GM21737 (cell line): ENCODE data around the gene NANOS3.
A peak's percentile ranks its signal among the peaks of the same experiment; 100 is the strongest.

Experiments
- ATAC-seq: cut with Tn5 transposase; IDR thresholded peaks from one replicate; pipeline ENCODE4 v1.9.1; 2021; ENCODE audit warnings: mild to moderate bottlenecking, moderate library complexity; ENCODE audit not compliant: unreplicated experiment

Gene NANOS3

GRCh38 chr19:13876834-13877233, at the start of gene NANOS3:
TSS of gene NANOS3 (plus strand) at chr19:13877134. CDS start at chr19:13877249, 115 bp downstream.
- ATAC-seq = no peak

DNA sequence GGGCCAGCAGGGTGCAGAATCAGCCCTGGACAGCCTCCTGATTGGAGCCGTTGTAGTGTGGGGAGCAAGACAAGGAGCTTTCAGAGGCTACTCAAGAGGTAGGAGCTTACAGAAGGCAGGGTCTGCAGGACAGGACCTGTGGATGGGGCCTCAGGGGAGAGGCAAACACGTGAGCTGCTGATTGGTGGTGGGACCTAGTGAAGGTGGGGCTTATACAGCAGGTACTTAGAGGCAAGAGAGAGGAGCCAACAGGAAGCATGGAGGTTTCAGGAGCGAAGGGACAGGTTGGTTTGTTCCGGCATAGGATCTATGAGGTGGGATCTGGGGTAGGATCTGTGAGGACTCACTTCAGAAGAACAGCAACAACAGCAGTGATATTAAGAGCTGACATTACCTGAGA, 49.3 kb upstream of the NANOS3 start:
- no peak for ATAC-seq

DNA sequence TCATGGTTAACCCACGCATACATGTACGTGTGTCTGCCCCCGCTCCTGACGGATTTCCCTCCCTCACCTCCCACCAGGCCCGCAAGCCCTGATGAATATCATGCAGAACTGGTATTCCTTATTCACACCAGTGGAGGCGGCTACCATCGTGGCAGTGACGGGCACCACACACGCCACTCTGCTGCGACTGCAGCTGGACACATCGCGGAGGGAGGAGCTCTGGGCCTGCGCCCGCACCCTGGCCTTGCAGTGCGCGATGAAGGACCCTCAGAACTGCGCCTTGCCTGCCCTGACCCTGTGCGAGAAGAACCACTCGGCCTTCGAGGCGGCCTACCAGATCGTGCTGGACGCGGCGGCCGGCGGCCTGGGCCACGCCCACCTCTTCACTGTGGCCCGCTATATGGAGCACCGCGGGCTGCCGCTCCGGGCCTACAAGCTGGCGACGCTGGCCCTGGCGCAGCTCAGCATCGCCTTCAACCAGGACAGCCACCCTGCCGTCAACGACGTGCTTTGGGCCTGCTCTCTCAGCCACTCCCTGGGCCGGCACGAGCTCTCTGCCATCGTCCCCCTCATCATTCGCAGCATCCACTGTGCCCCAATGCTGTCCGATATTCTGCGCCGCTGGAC, 46.7 kb upstream of the NANOS3 start:
- ATAC-seq = no peak

DNA sequence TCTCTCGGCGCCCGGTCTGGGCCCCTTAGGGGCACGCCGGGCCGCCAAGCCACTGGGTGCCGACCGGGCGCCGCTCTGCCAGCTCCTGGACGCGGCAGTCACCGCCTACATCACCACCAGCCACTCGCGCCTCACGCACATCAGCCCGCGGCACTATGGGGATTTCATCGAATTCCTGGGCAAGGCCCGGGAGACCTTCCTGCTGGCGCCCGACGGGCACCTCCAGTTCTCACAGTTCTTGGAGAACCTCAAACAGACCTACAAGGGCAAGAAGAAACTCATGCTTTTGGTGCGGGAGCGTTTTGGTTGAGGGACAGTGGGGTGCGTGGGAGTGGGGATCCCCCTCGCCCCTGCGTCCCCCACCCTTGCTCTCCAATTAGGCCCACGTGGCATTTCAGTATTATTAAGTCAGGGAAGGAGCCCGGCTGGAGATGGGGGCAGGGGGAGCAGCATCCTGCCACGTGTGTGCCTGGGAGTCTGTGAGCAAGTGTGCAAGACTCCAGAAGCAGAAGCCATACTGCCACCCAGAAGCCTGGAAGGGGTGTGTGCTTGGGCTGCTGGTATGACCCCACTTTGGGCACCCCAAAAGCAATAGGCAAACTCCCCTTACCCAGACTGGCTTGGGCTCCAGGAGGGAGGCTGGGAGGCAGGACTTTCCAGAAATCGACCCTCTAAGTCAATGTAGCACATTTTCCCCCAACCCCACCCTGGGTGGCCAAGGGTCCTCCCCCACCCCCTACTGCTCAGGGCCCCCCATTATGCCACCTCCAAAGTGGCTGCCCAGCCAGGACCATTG, 46.0 kb upstream of the NANOS3 start:
- no peak for ATAC-seq

- ATAC-seq = no peak
These were observed 45.1 kb upstream of the NANOS3 start for GRCh38 chr19:13831537-13832467.

GRCh38 chr19:13833330-13834243, 43.3 kb upstream of the NANOS3 start:
- ATAC-seq = peak; percentile 63

DNA sequence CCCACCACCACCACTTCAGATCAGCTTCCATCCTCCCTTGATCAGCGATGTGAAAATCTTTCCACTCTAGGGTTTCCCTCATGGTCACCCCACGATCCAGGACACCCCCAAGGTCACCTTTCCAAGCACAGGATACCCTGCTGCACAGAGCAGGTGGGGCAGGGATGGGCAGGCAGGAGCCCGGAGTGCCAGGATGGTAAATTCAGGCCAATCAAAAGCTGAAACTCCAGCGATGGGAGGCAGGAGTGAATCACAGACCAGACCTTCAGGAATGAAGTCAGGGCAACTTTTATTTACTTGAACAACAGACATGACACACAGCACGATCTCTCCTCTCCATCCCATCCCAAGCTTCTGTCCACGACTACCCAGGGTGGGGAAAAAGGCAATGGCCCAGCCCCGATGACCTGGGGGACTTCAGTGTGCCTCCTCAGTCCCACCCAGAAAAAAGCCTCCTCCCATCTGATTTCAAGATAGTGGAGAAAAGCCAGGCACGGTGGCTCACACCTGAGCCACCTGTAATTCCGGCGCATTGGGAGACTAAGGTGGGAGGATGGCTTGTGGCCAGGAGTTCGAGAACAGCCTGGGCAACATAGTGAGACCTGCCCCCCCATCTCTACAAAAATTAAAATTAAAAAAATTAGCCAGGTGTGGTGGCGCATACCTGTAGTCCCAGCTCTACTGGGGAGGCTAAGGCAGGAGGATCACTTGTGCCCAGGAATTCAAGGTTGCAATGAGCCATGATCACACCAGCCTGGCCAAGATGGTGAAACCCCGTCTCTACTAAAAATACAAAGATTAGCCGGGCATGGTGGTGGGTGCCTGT, 42.5 kb upstream of the NANOS3 start:
- no peak for ATAC-seq

DNA sequence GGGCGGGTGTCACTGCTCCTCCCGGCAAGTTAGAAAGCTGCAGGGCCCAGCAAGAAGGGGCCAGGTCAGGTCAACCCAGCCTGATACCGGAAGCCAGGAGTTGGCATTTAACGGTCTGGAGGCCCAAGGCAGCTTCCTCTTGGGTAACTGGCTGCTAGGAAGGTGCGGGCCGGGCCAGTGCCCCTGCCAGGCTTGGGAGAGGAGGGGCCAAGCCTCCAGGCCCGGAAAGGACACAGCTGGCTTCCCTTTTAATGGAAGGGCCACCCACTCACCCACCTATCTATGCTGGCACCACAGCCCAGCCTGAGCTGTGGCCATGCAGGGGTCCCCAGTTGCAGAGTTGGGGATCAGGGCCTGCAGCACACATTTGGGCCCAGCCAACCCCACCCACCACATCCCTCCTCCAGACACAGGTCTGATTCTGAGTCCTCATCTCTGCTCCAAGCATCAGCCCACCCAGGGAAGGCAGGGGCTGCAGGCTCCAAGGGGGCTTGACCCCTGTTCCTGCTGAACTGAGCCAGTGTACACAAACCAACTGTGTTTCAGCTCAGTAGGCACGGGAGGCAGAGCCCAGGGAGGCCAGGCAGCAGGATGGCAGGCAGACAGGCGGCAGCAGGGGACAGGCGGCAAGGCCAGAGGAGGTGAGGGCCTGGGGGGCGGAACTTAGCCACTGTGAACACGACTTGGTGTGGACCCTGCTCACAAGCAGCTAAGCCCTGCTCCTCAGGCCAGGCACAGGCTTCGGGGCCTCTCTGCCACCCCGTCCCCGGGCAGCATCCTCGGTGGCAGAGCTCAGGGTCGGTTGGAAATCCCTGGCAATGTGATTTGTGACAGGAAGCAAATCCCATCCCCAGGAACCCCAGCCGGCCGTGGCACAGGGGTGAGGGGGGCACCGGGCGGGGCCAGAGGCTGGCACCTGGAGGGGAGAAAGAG, 40.9 kb upstream of the NANOS3 start:
- ATAC-seq = no peak

- ATAC-seq = no peak
These were observed 38.4 kb upstream of the NANOS3 start for GRCh38 chr19:13838435-13839129.

DNA sequence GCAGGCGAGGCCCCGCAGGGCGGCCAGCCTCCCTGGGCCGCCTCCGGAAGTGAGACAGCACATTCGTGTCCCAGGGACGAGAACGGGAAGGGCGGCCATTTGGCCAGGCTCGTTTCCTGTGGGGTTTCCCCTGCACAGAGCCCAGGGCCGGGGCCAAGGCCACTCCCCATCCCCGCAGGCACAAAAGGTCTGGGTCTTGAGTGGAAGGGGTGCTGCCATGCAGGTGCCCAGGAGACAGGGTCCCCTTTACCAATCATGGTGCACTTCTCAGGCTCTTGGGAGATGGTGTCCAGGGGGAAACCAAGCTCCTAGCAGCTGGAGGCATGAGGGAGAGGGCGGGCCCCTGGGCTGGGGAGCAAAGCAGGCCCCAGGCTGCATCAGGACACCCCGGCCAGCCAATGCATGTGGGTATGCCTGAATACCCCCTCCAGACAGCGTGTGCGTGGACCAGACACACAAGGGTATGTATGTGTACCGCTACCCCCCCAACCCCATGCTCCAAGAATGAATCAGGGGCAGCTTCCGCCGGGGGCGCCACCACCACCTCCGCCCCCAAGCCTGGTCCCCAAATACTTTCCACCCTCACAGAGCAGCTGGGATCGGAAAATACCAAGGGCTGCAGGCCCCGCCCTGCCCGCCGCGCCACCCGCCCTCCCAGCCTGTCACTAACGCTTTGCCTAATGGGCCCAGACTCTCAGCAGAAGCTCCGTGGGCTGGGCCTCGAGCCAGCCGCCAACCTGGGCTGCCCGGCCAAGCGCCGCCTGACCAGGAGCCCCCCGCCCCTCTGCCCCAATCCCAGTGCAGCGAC, 37.6 kb upstream of the NANOS3 start:
- peak; percentile 28 for ATAC-seq

GRCh38 chr19:13839938-13840304, 37.0 kb upstream of the NANOS3 start:
- ATAC-seq = no peak

- ATAC-seq = no peak
These were observed 36.4 kb upstream of the NANOS3 start for GRCh38 chr19:13840305-13841085.

DNA sequence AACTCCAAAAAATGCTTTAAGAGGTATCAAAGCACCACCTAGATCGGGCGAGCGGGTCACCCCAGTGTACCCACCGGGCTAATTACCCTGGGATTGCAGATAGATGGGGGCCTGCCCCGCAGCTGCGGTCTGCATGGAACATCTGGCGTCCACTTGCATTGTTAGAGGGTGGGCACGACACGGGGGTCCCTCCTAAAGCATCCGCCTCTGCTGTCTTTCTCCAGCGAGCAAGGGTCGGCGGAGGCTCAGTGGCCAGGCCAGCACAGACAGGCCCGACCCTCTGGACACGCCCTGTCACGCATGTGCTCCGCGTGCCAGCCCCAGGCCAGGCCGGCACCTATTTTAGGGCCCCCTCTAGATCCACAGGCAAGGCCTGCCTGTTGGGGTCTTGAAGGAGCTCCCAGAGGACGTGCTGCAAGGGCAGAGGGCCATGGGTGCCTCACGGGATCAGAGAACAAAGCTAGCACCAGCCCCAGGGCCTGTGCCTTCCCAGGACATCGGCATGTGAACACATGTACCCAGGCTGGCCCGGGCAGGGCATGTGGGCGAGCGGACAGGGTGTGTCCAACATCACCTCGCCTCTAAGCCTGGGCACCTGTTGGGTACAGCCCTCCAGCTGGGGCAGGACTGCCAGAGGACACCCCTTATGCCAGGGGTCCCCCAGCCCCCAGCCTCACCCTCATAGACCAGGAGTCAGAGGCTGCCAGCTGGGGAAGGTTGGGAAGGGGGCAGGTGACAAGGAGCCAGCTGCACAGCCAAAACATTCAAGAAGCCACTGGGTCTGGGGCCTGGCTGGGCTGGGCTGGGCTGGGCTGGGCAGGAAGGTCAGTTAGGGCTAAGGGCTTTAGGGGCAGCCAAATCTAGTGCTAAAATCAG, 35.6 kb upstream of the NANOS3 start:
- ATAC-seq = no peak

DNA sequence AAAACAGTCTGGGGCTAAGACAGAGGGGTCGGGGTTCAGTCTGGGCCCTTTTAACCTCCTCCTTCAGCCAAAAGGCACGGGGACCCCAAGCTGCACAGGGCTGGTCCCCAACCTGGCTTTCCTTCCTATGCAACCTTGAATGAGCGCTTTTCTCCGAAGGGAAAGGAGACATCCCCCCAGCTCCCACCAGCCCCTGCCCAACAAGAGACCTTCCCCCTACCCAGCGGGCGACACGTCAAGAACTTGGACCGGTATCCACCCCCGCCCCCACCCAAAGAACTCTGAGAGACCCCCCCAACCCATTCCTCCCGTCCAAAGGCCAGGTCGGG, 35.0 kb upstream of the NANOS3 start:
- ATAC-seq = no peak

DNA sequence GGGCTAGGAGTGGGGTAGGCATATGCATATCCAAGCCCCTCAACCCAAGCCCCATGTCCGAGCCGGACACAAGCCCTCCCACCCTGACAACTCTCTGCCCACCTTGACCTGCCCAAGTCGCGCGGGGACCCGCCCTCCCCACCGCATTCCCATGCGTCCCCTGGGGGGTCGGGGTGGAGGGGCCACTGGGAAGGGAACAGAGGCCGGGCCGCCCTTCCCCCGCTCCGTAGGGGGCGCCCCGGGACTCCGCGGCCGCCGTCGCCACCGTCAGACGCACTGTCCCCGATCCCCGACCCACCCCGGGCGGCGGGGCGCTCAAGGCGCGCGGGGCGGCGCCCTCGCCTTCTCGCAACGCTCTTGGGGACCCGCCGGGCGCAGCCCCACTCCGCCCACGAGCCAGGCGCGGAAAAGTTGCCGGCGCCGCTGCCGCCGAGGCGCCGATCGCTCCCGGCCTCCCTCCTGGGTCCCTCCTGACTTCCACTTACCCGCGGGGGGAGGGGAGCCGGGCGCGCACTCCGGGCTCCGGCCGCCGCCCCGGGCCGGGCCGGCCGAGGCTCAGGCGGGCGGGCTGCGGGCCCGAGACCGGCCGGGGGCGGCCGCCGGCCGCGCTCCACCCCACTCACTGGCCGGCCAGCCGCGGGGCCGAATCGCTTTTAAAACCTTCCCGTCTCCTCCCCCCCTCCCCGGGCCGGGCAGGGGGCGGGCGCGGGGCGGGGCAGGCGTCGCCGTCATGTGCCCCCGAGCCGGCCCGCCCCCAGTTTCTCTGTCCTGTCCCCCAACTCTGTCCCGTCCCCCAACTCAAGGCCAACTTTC, 34.4 kb upstream of the NANOS3 start:
- ATAC-seq = no peak
